HG02970 (cell line): ENCODE data around the gene SLC37A4.

Source experiments
- ATAC-seq: cut with Tn5 transposase; IDR thresholded peaks from one replicate; pipeline ENCODE4 v1.9.1; 2021; ENCODE audit warnings: mild to moderate bottlenecking, moderate library complexity, moderate number of reproducible peaks; ENCODE audit not compliant: unreplicated experiment, low FRiP score

Gene SLC37A4

DNA sequence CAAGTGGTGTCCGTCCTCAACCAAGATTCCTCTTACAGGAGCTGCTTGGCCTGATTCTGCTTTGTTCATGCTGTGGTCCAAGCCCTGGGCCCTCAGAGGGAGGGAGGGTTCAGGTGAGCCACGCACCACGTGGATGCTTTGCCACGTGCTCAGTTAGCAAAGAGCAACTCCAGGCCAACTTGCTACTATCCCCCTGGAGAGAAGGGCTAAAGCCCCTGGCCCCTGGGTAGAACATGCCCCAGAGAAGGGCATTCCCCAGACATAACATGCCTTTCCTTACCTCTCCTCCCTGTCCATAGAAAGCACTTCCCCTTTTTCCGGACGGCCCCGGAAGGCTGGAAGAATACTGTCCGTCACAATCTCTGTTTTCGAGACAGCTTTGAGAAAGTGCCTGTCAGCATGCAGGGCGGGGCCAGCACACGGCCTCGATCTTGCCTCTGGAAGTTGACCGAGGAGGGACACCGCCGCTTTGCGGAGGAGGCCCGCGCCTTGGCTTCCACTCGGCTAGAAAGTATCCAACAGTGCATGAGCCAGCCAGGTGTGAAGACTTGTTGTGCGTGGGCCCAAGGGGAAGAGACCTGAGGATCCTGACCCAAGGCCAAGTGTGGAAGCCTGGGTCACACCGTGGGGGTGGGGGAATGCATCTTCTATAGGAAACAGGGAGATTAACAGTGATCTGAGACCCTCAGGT, 50.3 kb downstream of the SLC37A4 start:
- no peak for ATAC-seq

DNA sequence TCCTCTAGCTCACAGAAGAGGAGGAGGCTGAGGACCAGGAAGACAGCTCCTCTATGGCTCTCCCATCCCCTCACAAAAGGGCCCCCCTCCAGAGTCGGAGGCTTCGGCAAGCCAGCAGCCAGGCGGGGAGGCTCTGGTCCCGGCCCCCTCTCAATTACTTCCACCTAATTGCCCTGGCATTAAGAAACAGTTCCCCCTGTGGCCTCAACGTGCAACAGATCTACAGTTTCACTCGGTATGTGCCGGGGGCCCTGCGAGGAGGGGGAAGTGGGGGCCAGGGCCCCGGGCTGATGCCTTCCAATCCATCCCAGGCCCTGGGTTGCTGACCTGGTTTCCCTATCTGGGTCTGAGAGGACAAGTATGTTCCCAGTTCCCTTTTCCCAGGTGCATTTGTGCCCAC, 51.2 kb downstream of the SLC37A4 start:
- no peak for ATAC-seq

DNA sequence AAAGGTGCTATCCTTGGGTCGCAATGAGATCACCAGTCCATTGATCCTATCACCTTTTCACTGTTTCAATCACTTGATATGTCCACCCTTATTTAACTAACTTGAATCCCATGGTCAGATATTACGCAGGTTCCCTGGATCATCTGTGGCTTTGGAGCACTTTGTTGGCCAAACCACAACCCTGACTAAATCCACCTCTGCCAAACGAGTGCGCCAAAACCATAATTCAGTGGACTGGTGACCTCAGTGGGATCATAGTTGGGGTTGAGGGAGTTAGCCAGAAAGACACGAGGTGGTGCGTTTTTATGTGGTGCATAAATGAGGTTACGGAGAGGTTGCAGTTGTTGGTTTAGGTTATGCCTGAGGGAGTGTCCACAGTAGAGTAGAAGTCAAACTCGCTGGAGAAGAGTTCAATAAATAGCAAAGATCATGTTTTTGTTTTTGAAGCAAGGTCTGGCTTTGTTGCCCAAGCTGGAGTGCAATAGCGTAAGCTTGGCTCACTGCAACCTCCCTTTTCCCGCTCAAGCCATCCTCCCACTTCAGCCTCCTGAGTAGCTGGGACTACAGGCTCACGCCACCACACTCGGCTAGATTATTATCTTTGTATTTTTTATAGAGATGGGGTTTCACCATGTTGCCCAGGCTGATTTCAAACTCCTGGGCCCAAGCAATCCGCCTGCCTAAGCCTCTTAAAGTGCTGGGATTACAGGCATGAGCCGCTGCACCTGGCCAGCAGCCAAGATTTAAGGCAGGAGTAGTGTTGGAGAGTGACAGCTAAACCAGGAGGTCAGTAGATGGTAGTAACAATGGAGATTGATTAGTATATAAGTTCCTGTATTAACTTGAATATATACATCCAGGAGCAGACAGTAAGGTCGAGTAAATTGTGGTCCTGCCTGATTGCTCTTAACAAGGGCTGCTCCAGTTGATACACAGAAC, 54.6 kb downstream of the SLC37A4 start:
- no peak for ATAC-seq
